B cell (primary cell): ENCODE results near the gene SLC25A5. TPM values are rescaled to one million over a fixed set of nuclear protein-coding genes. Genes with fewer than 3 reads are reported as not detected.

Experiments
- ATAC-seq: fragments of 200-7000 bp; cut with Tn5 transposase; one replicate; pipeline ENCODE4 v1.10.0; 2021; ENCODE audit warnings: low read depth, mild to moderate bottlenecking, moderate number of reproducible peaks, moderate library complexity
- CTCF ChIA-PET: fragments of 350-600 bp; sonication (Branson Sonifier 250); formaldehyde crosslinking; loops from one replicate; lab custom pipeline; 2021; ENCODE audit warnings: antibody characterized with exemption, inconsistent platforms; lab: Charles Lee
- POLR2A ChIA-PET: fragments of 350-600 bp; sonication (Branson Sonifier 250); formaldehyde crosslinking; loops from one replicate; lab custom pipeline; 2021; ENCODE audit warnings: antibody characterized with exemption; lab: Charles Lee
- DNase-seq: peaks from one replicate; pipeline ENCODE4 v3.0.0; 2013
- H2AFZ ChIP-seq: 2 replicates; pipeline ENCODE4 v1.6.1; 2012; ENCODE audit warnings: mild to moderate bottlenecking, low read depth, low read length; ENCODE audit not compliant: insufficient read depth, poor library complexity, severe bottlenecking
- H3K27ac ChIP-seq, 2 donors: 1 replicate in 1 of 2; 2 replicates in 1 of 2; pipeline ENCODE4 v1.5.1; 2012 to 2013; ENCODE audit warnings: low read length in 2 of 2, mild to moderate bottlenecking in 2 of 2, moderate library complexity in 1 of 2
- H3K27me3 ChIP-seq, 4 experiments: fragments of 200-600 bp in 1 of 4; sonication (generic) in 1 of 4; replicated peaks in 1 of 4; 1 replicate in 2 of 4; 2 replicates in 2 of 4; pipeline versions ENCODE4 v1.6.1 to v1.7.0; 2013 to 2016; ENCODE audit warnings: low read length in 3 of 4, mild to moderate bottlenecking in 2 of 4, mixed read lengths in 1 of 4, moderate library complexity in 1 of 4; ENCODE audit not compliant: insufficient read depth in 4 of 4, control insufficient read depth in 3 of 4; ENCODE audit errors: control extremely low read depth in 1 of 4
- H3K36me3 ChIP-seq, 2 experiments: replicated peaks in 1 of 2; 1 replicate in 1 of 2; 2 replicates in 1 of 2; pipeline versions ENCODE4 v1.6.1 to v1.7.1; 2013; ENCODE audit warnings: low read length in 1 of 2; ENCODE audit not compliant: insufficient read depth in 2 of 2, control insufficient read depth in 1 of 2; ENCODE audit errors: control extremely low read depth in 1 of 2, extremely low read depth in 1 of 2
- H3K4me1 ChIP-seq, 2 donors: fragments of 200-600 bp in 1 of 2; sonication (generic) in 1 of 2; 1 replicate in 1 of 2; 2 replicates in 1 of 2; pipeline versions ENCODE4 v1.5.1 to v1.6.1; 2013 to 2017; ENCODE audit warnings: low read length in 2 of 2; ENCODE audit not compliant: control insufficient read depth in 2 of 2, insufficient read depth in 2 of 2
- H3K4me2 ChIP-seq: replicated peaks from 2 replicates; pipeline ENCODE3; 2012; ENCODE audit warnings: mild to moderate bottlenecking, low read depth, low read length; ENCODE audit not compliant: poor library complexity, severe bottlenecking
- H3K4me3 ChIP-seq, 5 experiments: fragments of 200-600 bp in 1 of 5; sonication (generic) in 1 of 5; 1 replicate in 3 of 5; 2 replicates in 2 of 5; pipeline versions ENCODE4 v1.5.1 to v1.7.0; 2011 to 2016; ENCODE audit warnings: low read length in 4 of 5, mild to moderate bottlenecking in 4 of 5, low read depth in 2 of 5, control low read depth in 1 of 5, moderate library complexity in 1 of 5; ENCODE audit not compliant: insufficient read depth in 1 of 5; ENCODE audit errors: control extremely low read depth in 1 of 5, extremely low read depth in 1 of 5
- H3K79me2 ChIP-seq: fragments of 200-600 bp; sonication (generic); one replicate; pipeline ENCODE4 v1.6.0; 2016; ENCODE audit warnings: low read length; ENCODE audit not compliant: control insufficient read depth, insufficient read depth
- H3K9ac ChIP-seq: fragments of 200-600 bp; sonication (generic); 2 replicates; pipeline ENCODE4 v1.6.1; 2017; ENCODE audit warnings: mild to moderate bottlenecking, low read length, moderate library complexity
- H3K9me3 ChIP-seq, 3 donors: one replicate each; pipeline versions ENCODE4 v1.6.1 to v1.7.1; 2013; ENCODE audit warnings: low read length in 2 of 3; ENCODE audit not compliant: control insufficient read depth in 2 of 3, insufficient read depth in 1 of 3; ENCODE audit errors: control extremely low read depth in 1 of 3
- H4K20me1 ChIP-seq: 2 replicates; pipeline ENCODE4 v1.6.0; 2012; ENCODE audit warnings: mild to moderate bottlenecking, low read length; ENCODE audit not compliant: insufficient read depth, control insufficient read depth, poor library complexity, severe bottlenecking
- H3K27ac Mint-ChIP-seq: one replicate; pipeline ENCODE4 v1.8.0; 2021; ENCODE audit warnings: mixed read lengths
- H3K27me3 Mint-ChIP-seq: one replicate; pipeline ENCODE4 v1.8.0; 2021; ENCODE audit warnings: mixed read lengths
- H3K4me1 Mint-ChIP-seq: one replicate; pipeline ENCODE4 v1.8.0; 2021; ENCODE audit warnings: mixed read lengths
- H3K4me3 Mint-ChIP-seq: one replicate; pipeline ENCODE4 v1.8.0; 2021; ENCODE audit warnings: mixed read lengths
- H3K9me3 Mint-ChIP-seq: one replicate; pipeline ENCODE4 v1.8.0; 2022; ENCODE audit warnings: mixed read lengths; ENCODE audit not compliant: insufficient read depth
- EZH2 ChIP-seq: IDR thresholded peaks from 2 replicates; pipeline ENCODE4 v1.6.1; 2012; ENCODE audit warnings: borderline replicate concordance, low read depth, mild to moderate bottlenecking, moderate library complexity, low read length; ENCODE audit not compliant: insufficient read depth, poor library complexity, severe bottlenecking
- WGBS: methylation state at CpG from one replicate; pipeline ENCODE4 v1.1.5; 2013; ENCODE audit warnings: missing lambda C conversion rate; ENCODE audit not compliant: insufficient coverage; 5-methylcytosine and 5-hydroxymethylcytosine counted together
- intact Hi-C: fragments of 100-400 bp; cut with micrococcal nuclease; formaldehyde crosslinking; loops from one replicate; pipeline ENCODE4 v1.10.0; 2022
- polyA plus RNA-seq: library from polyadenylated mRNA; depleted of rRNA; stranded (reverse); fragments of >200 nt; gene quantifications from 2 replicates; pipeline ENCODE4 v1.2.3, GENCODE V29; 2012
- total RNA-seq, 2 donors: library from RNA; stranded (reverse); fragments of 120-200 nt in 1 of 2; gene quantifications; 1 replicate in 1 of 2; 2 replicates in 1 of 2; pipeline versions ENCODE4 v1.2.3 to v1.2.4, GENCODE V29; 2013 to 2022
- TF ChIP-seq, protein P1 (sequence below): fragments of 200-600 bp; IDR thresholded peaks from one replicate; pipeline ENCODE4 v1.8.0; 2022; ENCODE audit warnings: antibody characterized with exemption, mild to moderate bottlenecking

SLC25A5 gene
- total and polyA plus RNA-seq, 2 donors (not counting 1 experiment from before 2014, with no cell fraction given), result 142 to 443 TPM

DNA sequence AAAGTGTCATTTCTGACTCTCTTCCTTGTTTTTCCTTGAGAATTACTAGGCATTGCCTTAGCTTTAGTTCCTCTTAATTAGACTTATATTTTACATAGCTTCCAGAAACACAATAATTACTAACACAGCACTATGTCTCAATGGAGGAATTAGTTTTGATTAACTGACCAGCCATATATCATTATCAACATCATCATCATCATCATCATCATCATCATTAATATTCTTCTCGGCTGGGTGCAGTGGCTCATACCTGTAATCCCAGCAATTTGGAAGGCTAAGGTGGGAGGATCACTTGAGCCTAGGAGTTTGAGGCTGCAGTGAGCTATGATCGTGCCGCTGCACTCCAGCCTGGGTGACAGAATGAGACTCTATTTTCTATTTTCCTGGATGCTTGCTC is 2.7 kb upstream of the SLC25A5 start:
- no peaks in the 10 kb centered on the region for H3K79me2 ChIP-seq
- no peak for DNase-seq
- no peak overlapping the region for H2AFZ ChIP-seq
- WGBS, result no CpG with 5 or more reads among the region's 3 CpGs
- H3K4me3 ChIP-seq, result no peak overlapping the region
- ChIA-PET CTCF (no interaction called here), POLR2A (no interaction called here)
- peaks cover 3 to 15% of the 10 kb centered on the region in 2 donors for H3K4me1 ChIP-seq
- Mint-ChIP-seq H3K9me3 (no peaks in the 10 kb centered on the region), H3K4me1 (peaks cover 8% of the 10 kb centered on the region), H3K27me3 (no peaks in the 10 kb centered on the region), H3K4me3 (no peak overlapping the region), H3K27ac (no peak overlapping the region)
- ATAC-seq, result no peak
- no peak for TF ChIP-seq EZH2
- TF ChIP-seq, protein P1, sequence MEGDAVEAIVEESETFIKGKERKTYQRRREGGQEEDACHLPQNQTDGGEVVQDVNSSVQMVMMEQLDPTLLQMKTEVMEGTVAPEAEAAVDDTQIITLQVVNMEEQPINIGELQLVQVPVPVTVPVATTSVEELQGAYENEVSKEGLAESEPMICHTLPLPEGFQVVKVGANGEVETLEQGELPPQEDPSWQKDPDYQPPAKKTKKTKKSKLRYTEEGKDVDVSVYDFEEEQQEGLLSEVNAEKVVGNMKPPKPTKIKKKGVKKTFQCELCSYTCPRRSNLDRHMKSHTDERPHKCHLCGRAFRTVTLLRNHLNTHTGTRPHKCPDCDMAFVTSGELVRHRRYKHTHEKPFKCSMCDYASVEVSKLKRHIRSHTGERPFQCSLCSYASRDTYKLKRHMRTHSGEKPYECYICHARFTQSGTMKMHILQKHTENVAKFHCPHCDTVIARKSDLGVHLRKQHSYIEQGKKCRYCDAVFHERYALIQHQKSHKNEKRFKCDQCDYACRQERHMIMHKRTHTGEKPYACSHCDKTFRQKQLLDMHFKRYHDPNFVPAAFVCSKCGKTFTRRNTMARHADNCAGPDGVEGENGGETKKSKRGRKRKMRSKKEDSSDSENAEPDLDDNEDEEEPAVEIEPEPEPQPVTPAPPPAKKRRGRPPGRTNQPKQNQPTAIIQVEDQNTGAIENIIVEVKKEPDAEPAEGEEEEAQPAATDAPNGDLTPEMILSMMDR, result no peak
- H3K9ac ChIP-seq, result no peak overlapping the region
- no peak overlapping the region for H3K4me2 ChIP-seq
- H4K20me1 ChIP-seq, result no peaks in the 10 kb centered on the region
- no peaks in the 10 kb centered on the region for H3K9me3 ChIP-seq
- H3K27ac ChIP-seq, result no peak overlapping the region
- intact Hi-C loops, result loop anchor here (5.0 to 10.0 kb wide), 4 partner anchors 49 to 479 kb away; partner anchors contain the start of genes NDUFA1, NKAP, NKRF and RNF113A
- H3K27me3 ChIP-seq, result no peaks in the 10 kb centered on the region
- peaks cover 0 to 8% of the 10 kb centered on the region in 2 experiments for H3K36me3 ChIP-seq

DNA sequence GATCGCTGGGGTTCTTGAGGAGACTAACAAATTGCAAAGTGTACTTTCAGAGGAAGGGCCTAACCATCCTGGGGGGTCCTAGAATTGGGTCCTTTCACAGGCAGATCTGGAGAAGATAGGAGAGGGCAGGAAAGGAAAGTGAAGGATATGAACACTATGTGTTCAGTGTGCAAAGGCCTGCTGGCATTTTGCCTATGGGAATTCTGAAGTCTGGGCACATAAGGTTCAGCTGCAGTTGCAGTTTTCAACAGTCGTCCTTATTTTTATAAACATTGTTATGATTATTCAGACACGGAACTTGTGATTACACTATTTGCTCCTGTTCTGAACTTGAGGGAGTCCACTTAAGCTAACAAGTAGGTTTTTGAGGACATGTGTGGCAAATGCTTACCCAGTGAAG is 1.3 kb upstream of the SLC25A5 start:
- Mint-ChIP-seq H3K4me3 (peak overlapping the region; percentile 33), H3K27me3 (no peaks in the 10 kb centered on the region), H3K9me3 (no peaks in the 10 kb centered on the region), H3K27ac (peak overlapping the region; percentile 20), H3K4me1 (peaks cover 8% of the 10 kb centered on the region)
- Histone ChIP-seq H3K4me1 (peaks cover 3 to 15% of the 10 kb centered on the region in 2 donors), H3K27ac (no peak overlapping the region), H3K4me3 (no peak overlapping the region), H3K27me3 (no peaks in the 10 kb centered on the region), H3K79me2 (no peaks in the 10 kb centered on the region), H2AFZ (no peak overlapping the region), H3K9ac (no peak overlapping the region), H3K9me3 (no peaks in the 10 kb centered on the region), H3K4me2 (no peak overlapping the region), H4K20me1 (no peaks in the 10 kb centered on the region), H3K36me3 (peaks cover 0 to 15% of the 10 kb centered on the region in 2 experiments)
- intact Hi-C loops, result loop anchor here (5.0 to 10.0 kb wide), 4 partner anchors 48 to 478 kb away; partner anchors contain the start of genes NDUFA1, NKAP, NKRF and RNF113A
- DNase-seq (no peak), ATAC-seq (no peak)
- TF ChIP-seq, protein P1, result no peak
- TF ChIP-seq EZH2, result no peak
- no CpG with 5 or more reads among the region's 3 CpGs for WGBS
- ChIA-PET POLR2A (no interaction called here), CTCF (no interaction called here)
